CD14-positive monocyte (primary cell): ENCODE measurements around the gene TMEM79. TPM values are rescaled to one million over a fixed set of nuclear protein-coding genes. Genes with fewer than 3 reads are reported as not detected.

Experiments
- DNase-seq, 3 donors: peaks; one replicate each; pipeline ENCODE4 v3.0.0-alpha.2; 2011 to 2022
- H2AFZ ChIP-seq: 2 replicates; pipeline ENCODE4 v1.6.0; 2012; ENCODE audit warnings: mild to moderate bottlenecking, low read depth, low read length, inconsistent platforms; ENCODE audit not compliant: insufficient read depth, poor library complexity, severe bottlenecking
- H3K27ac ChIP-seq, 2 donors: 1 replicate in 1 of 2; 2 replicates in 1 of 2; pipeline ENCODE4 v1.5.1; 2012 to 2013; ENCODE audit warnings: low read length in 2 of 2, control low read depth in 1 of 2, inconsistent platforms in 1 of 2, low read depth in 1 of 2, mild to moderate bottlenecking in 1 of 2
- H3K27me3 ChIP-seq, 2 donors: one replicate each; pipeline versions ENCODE4 v1.6.0 to v1.6.1; 2011 to 2013; ENCODE audit warnings: low read length in 2 of 2; ENCODE audit not compliant: control insufficient read depth in 2 of 2, insufficient read depth in 2 of 2
- H3K36me3 ChIP-seq, 2 donors: replicated peaks in 1 of 2; 1 replicate in 1 of 2; 2 replicates in 1 of 2; pipeline versions ENCODE4 v1.5.1 to v1.6.1; 2012 to 2013; ENCODE audit warnings: low read length in 2 of 2, control low read depth in 1 of 2, inconsistent platforms in 1 of 2, mild to moderate bottlenecking in 1 of 2; ENCODE audit not compliant: insufficient read depth in 2 of 2, control insufficient read depth in 1 of 2
- H3K4me1 ChIP-seq, 2 donors: 1 replicate in 1 of 2; 2 replicates in 1 of 2; pipeline versions ENCODE4 v1.5.1 to v1.6.1; 2012 to 2013; ENCODE audit warnings: low read length in 2 of 2, control low read depth in 1 of 2, inconsistent platforms in 1 of 2, mild to moderate bottlenecking in 1 of 2, moderate library complexity in 1 of 2; ENCODE audit not compliant: insufficient read depth in 2 of 2, control insufficient read depth in 1 of 2
- H3K4me2 ChIP-seq: replicated peaks from 2 replicates; pipeline ENCODE3; 2012; ENCODE audit warnings: low read length, moderate library complexity, mild to moderate bottlenecking; ENCODE audit not compliant: poor library complexity, severe bottlenecking; ENCODE audit errors: extremely low read depth
- H3K4me3 ChIP-seq, 3 experiments: fragments of 200-600 bp in 1 of 3; sonication (generic) in 1 of 3; replicated peaks in 1 of 3; 1 replicate in 2 of 3; 2 replicates in 1 of 3; pipeline ENCODE4 v1.5.1; 2011 to 2013; ENCODE audit warnings: low read length in 3 of 3, mild to moderate bottlenecking in 3 of 3, control low read depth in 2 of 3, low read depth in 2 of 3, inconsistent platforms in 1 of 3, moderate library complexity in 1 of 3
- H3K79me2 ChIP-seq: 2 replicates; pipeline ENCODE4 v1.6.0; 2012; ENCODE audit warnings: mild to moderate bottlenecking, control low read depth, inconsistent platforms, low read length, moderate library complexity; ENCODE audit not compliant: insufficient read depth
- H3K9ac ChIP-seq: 2 replicates; pipeline ENCODE4 v1.6.0; 2017; ENCODE audit warnings: low read length, mild to moderate bottlenecking; ENCODE audit not compliant: insufficient read depth, poor library complexity, severe bottlenecking
- H3K9me3 ChIP-seq, 2 donors: replicated peaks in 1 of 2; 1 replicate in 1 of 2; 2 replicates in 1 of 2; pipeline versions ENCODE4 v1.5.1 to v1.6.1; 2012 to 2013; ENCODE audit warnings: low read length in 2 of 2, control low read depth in 1 of 2; ENCODE audit not compliant: control insufficient read depth in 1 of 2, insufficient read depth in 1 of 2
- H4K20me1 ChIP-seq: 2 replicates; pipeline ENCODE4 v1.6.0; 2012; ENCODE audit warnings: mild to moderate bottlenecking, low read length, control low read depth, moderate library complexity; ENCODE audit not compliant: insufficient read depth
- H3K27ac Mint-ChIP-seq, 7 donors: one replicate each; pipeline ENCODE4 v1.8.0; 2020; ENCODE audit warnings: mild to moderate bottlenecking in 7 of 7, mixed read lengths in 7 of 7, moderate library complexity in 6 of 7, inconsistent platforms in 2 of 7
- H3K27me3 Mint-ChIP-seq, 3 donors: one replicate each; pipeline ENCODE4 v1.8.0; 2021 to 2022; ENCODE audit warnings: low read depth in 3 of 3, mild to moderate bottlenecking in 3 of 3, mixed read lengths in 3 of 3, moderate library complexity in 3 of 3, inconsistent platforms in 1 of 3
- H3K36me3 Mint-ChIP-seq, 2 donors: one replicate each; pipeline ENCODE4 v1.8.0; 2020; ENCODE audit warnings: mixed read lengths in 2 of 2, inconsistent platforms in 1 of 2, mild to moderate bottlenecking in 1 of 2
- H3K4me1 Mint-ChIP-seq: one replicate; pipeline ENCODE4 v1.8.0; 2020; ENCODE audit warnings: mild to moderate bottlenecking, mixed read lengths
- H3K4me3 Mint-ChIP-seq, 2 donors: one replicate each; pipeline ENCODE4 v1.8.0; 2020; ENCODE audit warnings: mild to moderate bottlenecking in 2 of 2, mixed read lengths in 2 of 2, moderate library complexity in 1 of 2
- H3K9me3 Mint-ChIP-seq, 7 donors: one replicate each; pipeline ENCODE4 v1.8.0; 2020 to 2022; ENCODE audit warnings: mixed read lengths in 7 of 7, mild to moderate bottlenecking in 6 of 7, moderate library complexity in 6 of 7, inconsistent platforms in 2 of 7
- CTCF ChIP-seq: fragments of 200-600 bp; IDR thresholded peaks from one replicate; pipeline ENCODE4 v1.8.0; 2022; ENCODE audit warnings: antibody characterized with exemption, mild to moderate bottlenecking
- WGBS: methylation state at CpG from one replicate; pipeline ENCODE4 v1.1.5; 2013; ENCODE audit warnings: missing lambda C conversion rate; ENCODE audit not compliant: insufficient coverage; 5-methylcytosine and 5-hydroxymethylcytosine counted together
- intact Hi-C, 2 donors: fragments of 100-400 bp; cut with micrococcal nuclease; formaldehyde crosslinking; loops; one replicate each; pipeline versions ENCODE4 v1.15.0 to v1.15.1; 2023
- polyA plus RNA-seq, 3 donors: library from polyadenylated mRNA; depleted of rRNA in 1 of 3; unstranded in 2 of 3; stranded (reverse) in 1 of 3; fragments of 300-500 nt in 2 of 3; fragments of >200 nt in 1 of 3; fragmentation: Illumina TruSeq in 2 of 3; gene quantifications; 1 replicate in 2 of 3; 2 replicates in 1 of 3; pipeline ENCODE4 v1.2.3, GENCODE V29; 2012 to 2021

The TMEM79 gene
- polyA plus RNA-seq, 3 donors = 1.2 to 12.0 (median 1.4) TPM

- intact Hi-C loops = loop anchor here in 1 of 2 donors (10.0 kb wide), 1 partner anchor 63 kb away; no protein-coding TSS in a partner anchor
- DNase-seq = no peak
- H3K27ac ChIP-seq = peak overlapping the region; percentile 57 to 66
These were observed 53.7 kb downstream of the TMEM79 start for GRCh38 chr1:156337888-156338179.

More at GRCh38 chr1:156337888-156338179, 53.7 kb downstream of the TMEM79 start:
- peak overlapping the region; percentile 87 for H2AFZ ChIP-seq
- Mint-ChIP-seq H3K27ac (peak overlapping the region; percentile 91 to 98 (median 95)), H3K27me3 (no peaks in the 10 kb centered on the region), H3K9me3 (peaks cover 0 to 2% (median 0%) of the 10 kb centered on the region in 7 donors), H3K4me1 (peaks cover 18% of the 10 kb centered on the region), H3K4me3 (peak overlapping the region; percentile 98), H3K36me3 (peaks cover 27 to 31% of the 10 kb centered on the region in 2 donors)
- no peak for TF ChIP-seq CTCF
- H3K27me3 ChIP-seq = no peaks in the 10 kb centered on the region
- H3K36me3 ChIP-seq = peaks cover 31 to 32% of the 10 kb centered on the region in 2 donors
- peak overlapping the region; percentile 53 to 94 (median 84) for H3K4me3 ChIP-seq
- H3K4me1 ChIP-seq = peaks cover 18 to 20% of the 10 kb centered on the region in 2 donors
- peak overlapping the region; percentile 87 for H3K4me2 ChIP-seq
- peak overlapping the region; percentile 55 for H3K9ac ChIP-seq
- WGBS = under 1% methylated on average over 11 of the region's 14 CpGs
- peaks cover 44% of the 10 kb centered on the region for H3K79me2 ChIP-seq
- H3K9me3 ChIP-seq = no peaks in the 10 kb centered on the region
- H4K20me1 ChIP-seq = peaks cover 31% of the 10 kb centered on the region
